Adrenal gland (tissue), 12 donors: ENCODE measurements around the gene TARS3. TPM values are rescaled to one million over a fixed set of nuclear protein-coding genes. Genes with fewer than 3 reads are reported as not detected.
A peak's percentile ranks its signal among the peaks of the same experiment; 100 is the strongest.

ENCODE experiments used
- DNase-seq, 7 donors: peaks; one replicate each; pipeline ENCODE4 v3.0.0-alpha.2; 2019 to 2020
- H3K27ac ChIP-seq, 5 donors: fragments of 200-600 bp; sonication (generic) in 4 of 5; 1 replicate in 3 of 5; 2 replicates in 2 of 5; pipeline versions ENCODE4 v1.5.1 to v1.8.0; 2016 to 2020; ENCODE audit warnings: mild to moderate bottlenecking in 1 of 5
- H3K27me3 ChIP-seq: fragments of 200-600 bp; 2 replicates; pipeline ENCODE4 v1.8.0; 2021
- H3K36me3 ChIP-seq, 2 donors: fragments of 200-600 bp; replicated peaks in 1 of 2; 1 replicate in 1 of 2; 2 replicates in 1 of 2; pipeline versions ENCODE4 v1.5.1 to v1.8.0; 2018 to 2022
- H3K4me1 ChIP-seq, 2 donors: fragments of 200-600 bp; replicated peaks in 1 of 2; 1 replicate in 1 of 2; 2 replicates in 1 of 2; pipeline versions ENCODE4 v1.5.1 to v1.8.0; 2018 to 2021
- H3K4me3 ChIP-seq, 4 donors: fragments of 200-600 bp; sonication (generic) in 3 of 4; one replicate each; pipeline ENCODE4 v1.5.1; 2016 to 2018
- H3K9me3 ChIP-seq, 3 donors: fragments of 200-600 bp; sonication (generic) in 1 of 3; replicated peaks in 1 of 3; 1 replicate in 2 of 3; 2 replicates in 1 of 3; pipeline versions ENCODE4 v1.5.1 to v1.8.0; 2016 to 2021
- CTCF ChIP-seq, 6 experiments: fragments of 450-650 bp in 4 of 6; fragments of 200-600 bp in 2 of 6; sonication (generic) in 1 of 6; IDR thresholded peaks; 1 replicate in 5 of 6; 2 replicates in 1 of 6; pipeline versions ENCODE4 v1.5.1 to v1.8.0; 2016 to 2021; ENCODE audit warnings: antibody characterized with exemption in 6 of 6, mild to moderate bottlenecking in 2 of 6, moderate library complexity in 1 of 6
- POLR2A ChIP-seq, 2 donors: fragments of 450-650 bp; IDR thresholded peaks; one replicate each; pipeline ENCODE4 v1.6.1; 2017; ENCODE audit warnings: antibody characterized with exemption in 2 of 2, mild to moderate bottlenecking in 2 of 2, moderate library complexity in 1 of 2
- WGBS, 4 donors: extraction: QIAGEN DNeasy Blood & Tissue Kit in 2 of 4; methylation state at CpG; one replicate each; pipeline versions ENCODE4 v1.1.5 to v1.1.7; 2013 to 2017; 5-methylcytosine and 5-hydroxymethylcytosine counted together
- intact Hi-C, 2 donors: fragments of 100-400 bp; cut with DNase I; formaldehyde crosslinking; loops; one replicate each; pipeline versions ENCODE4 v1.14.1 to v1.15.0; 2022 to 2023
- polyA plus RNA-seq, 3 donors: library from polyadenylated mRNA; stranded (reverse); fragments of 200-250 nt in 2 of 3; fragments of 350-450 nt in 1 of 3; fragmentation: Illumina TruSeq in 1 of 3; extraction: RNeasy Lipid Tissue Mini Kit (QIAGEN cat#74804) in 1 of 3; gene quantifications; one replicate each; pipeline ENCODE4 v1.2.3, GENCODE V29; 2013 to 2014
- total RNA-seq, 9 donors: library from RNA; depleted of rRNA in 4 of 9; stranded (reverse); fragments of >200 nt in 4 of 9; fragments of 120-200 nt in 1 of 9; fragmentation: NEBNext Ultra II Directional in 1 of 9; extraction: Animal tissue kit (Norgen Biotek cat#: 25700) in 1 of 9; gene quantifications; one replicate each; pipeline versions ENCODE4 v1.1.0 to v1.2.4, GENCODE V29; 2013 to 2023
- donor health status: healthy with polysubstance abuse.
- donor health status: Bipolar disorder and iron deficiency.
- donor health status: DM: yes; HTN: yes; CAD: no.
- donor health status: DM: no; HTN: no; CAD: no.
- donor health status: DM: no; HTN: no; CAD: no.
- donor health status: DM: yes; HTN: yes; CAD: no.

TARS3 gene
- total and polyA plus RNA-seq, 12 donors = 4.8 to 28.5 (median 14.1) TPM

GRCh38 chr15:101650145-101650544 is 74.1 kb downstream of the TARS3 start:
- H3K27ac ChIP-seq = no peak overlapping the region
- H3K27me3 ChIP-seq = no peaks in the 10 kb centered on the region
- WGBS, 4 donors = 64 to 70% (median 66%) methylated on average over 5 of the region's 5 CpGs
- peaks cover 19 to 52% of the 10 kb centered on the region in 2 donors for H3K4me1 ChIP-seq
- H3K4me3 ChIP-seq = peak overlapping the region in 1 of 4 donors; percentile 79
- no peak for TF ChIP-seq POLR2A (IDR thresholded peaks at IDR 0.05)
- no peak for TF ChIP-seq CTCF (IDR thresholded peaks at IDR 0.05)
- no peak for DNase-seq
- H3K36me3 ChIP-seq = peaks cover 0 to 32% of the 10 kb centered on the region in 2 donors
- intact Hi-C loops = no loop called here
- H3K9me3 ChIP-seq = no peaks in the 10 kb centered on the region

GRCh38 chr15:101648356-101648755 is 75.9 kb downstream of the TARS3 start:
- no peak for TF ChIP-seq CTCF (IDR thresholded peaks at IDR 0.05)
- TF ChIP-seq POLR2A (IDR thresholded peaks at IDR 0.05) = no peak
- no peak for DNase-seq
- H3K4me1 ChIP-seq = peaks cover 18 to 48% of the 10 kb centered on the region in 2 donors
- H3K36me3 ChIP-seq = peaks cover 0 to 47% of the 10 kb centered on the region in 2 donors
- H3K4me3 ChIP-seq = no peak overlapping the region
- no peaks in the 10 kb centered on the region for H3K9me3 ChIP-seq
- 89 to 96% (median 93%) methylated on average over 6 of the region's 6 CpGs for WGBS, 4 donors
- no peaks in the 10 kb centered on the region for H3K27me3 ChIP-seq
- H3K27ac ChIP-seq = no peak overlapping the region
- intact Hi-C loops = no loop called here

- Histone ChIP-seq H3K36me3 (peaks cover 0 to 56% of the 10 kb centered on the region in 2 donors), H3K4me1 (peaks cover 12 to 42% of the 10 kb centered on the region in 2 donors), H3K4me3 (no peak overlapping the region), H3K27ac (peak overlapping the region in 2 of 5 donors; percentile 54 to 70), H3K9me3 (no peaks in the 10 kb centered on the region), H3K27me3 (no peaks in the 10 kb centered on the region)
- intact Hi-C loops = no loop called here
- TF ChIP-seq CTCF (IDR thresholded peaks at IDR 0.05) (peak in 1 of 6 experiments; percentile 5), POLR2A (IDR thresholded peaks at IDR 0.05) (no peak)
- DNase-seq = peak in 4 of 7 donors; percentile 23 to 60 (median 34)
- 42 to 65% (median 49%) methylated on average over 3 of the region's 3 CpGs for WGBS, 4 donors
Observed at GRCh38 chr15:101647251-101647650, 77.0 kb downstream of the TARS3 start.

- TF ChIP-seq POLR2A (IDR thresholded peaks at IDR 0.05) (no peak), CTCF (IDR thresholded peaks at IDR 0.05) (no peak)
- Histone ChIP-seq H3K9me3 (no peaks in the 10 kb centered on the region), H3K4me3 (no peak overlapping the region), H3K36me3 (peaks cover 0 to 61% of the 10 kb centered on the region in 2 donors), H3K27me3 (no peaks in the 10 kb centered on the region), H3K4me1 (peaks cover 12 to 46% of the 10 kb centered on the region in 2 donors), H3K27ac (peak overlapping the region in 2 of 5 donors; percentile 54 to 70)
- WGBS, 4 donors = 38 to 50% (median 43%) methylated on average over 8 of the region's 8 CpGs
- intact Hi-C loops = no loop called here
- peak; percentile 37 to 84 (median 72) for DNase-seq
Observed at GRCh38 chr15:101646672-101647071, 77.6 kb downstream of the TARS3 start.
